H9 (cell line): Measurements from ENCODE around the gene TRABD2B. TPM values are rescaled to one million over a fixed set of nuclear protein-coding genes. Genes with fewer than 3 reads are reported as not detected.
"Not testable (repeated sequence)": the region's sequence is repeated elsewhere in the genome, so short reads cannot be mapped to it uniquely, and the experiment has no call there.

Source experiments
- DNase-seq: peaks from one replicate; pipeline ENCODE4 v3.0.0-alpha.2; 2017
- H2AFZ ChIP-seq: one replicate; pipeline ENCODE4 v1.6.1; 2013; ENCODE audit warnings: mild to moderate bottlenecking, low read length, control low read depth, moderate library complexity
- H2AK5ac ChIP-seq: 2 replicates; pipeline ENCODE4 v1.6.1; 2013; ENCODE audit warnings: low read length, control low read depth, mixed read lengths; ENCODE audit not compliant: insufficient read length
- H2BK120ac ChIP-seq: one replicate; pipeline ENCODE4 v1.6.1; 2013; ENCODE audit warnings: low read depth, mild to moderate bottlenecking, low read length, control low read depth, inconsistent platforms; ENCODE audit not compliant: poor library complexity, severe bottlenecking
- H2BK12ac ChIP-seq: 2 replicates; pipeline ENCODE4 v1.6.1; 2013; ENCODE audit warnings: low read length, control low read depth, mixed read lengths, low read depth; ENCODE audit not compliant: insufficient read length
- H2BK15ac ChIP-seq: 2 replicates; pipeline ENCODE4 v1.6.1; 2013; ENCODE audit warnings: low read depth, low read length, control low read depth
- H2BK20ac ChIP-seq: one replicate; pipeline ENCODE4 v1.6.1; 2013; ENCODE audit warnings: low read depth, mild to moderate bottlenecking, low read length, control low read depth, inconsistent platforms; ENCODE audit not compliant: poor library complexity, severe bottlenecking
- H2BK5ac ChIP-seq: 2 replicates; pipeline ENCODE4 v1.6.1; 2013; ENCODE audit warnings: low read length, control low read depth, mixed read lengths; ENCODE audit not compliant: insufficient read length
- H3K14ac ChIP-seq: 2 replicates; pipeline ENCODE4 v1.6.1; 2013; ENCODE audit warnings: low read length, control low read depth; ENCODE audit not compliant: insufficient read depth
- H3K18ac ChIP-seq: 2 replicates; pipeline ENCODE4 v1.6.1; 2013; ENCODE audit warnings: low read depth, mild to moderate bottlenecking, mixed read lengths, low read length, control low read depth; ENCODE audit not compliant: insufficient read length
- H3K23ac ChIP-seq: 2 replicates; pipeline ENCODE4 v1.6.1; 2013; ENCODE audit warnings: low read length, control low read depth, mixed read lengths, low read depth; ENCODE audit not compliant: insufficient read length
- H3K23me2 ChIP-seq: 2 replicates; pipeline ENCODE4 v1.6.1; 2013; ENCODE audit warnings: low read depth, mild to moderate bottlenecking, mixed read lengths, low read length, control low read depth; ENCODE audit not compliant: insufficient read length, poor library complexity, severe bottlenecking
- H3K27ac ChIP-seq: 2 replicates; pipeline ENCODE4 v1.5.1; 2013; ENCODE audit warnings: low read length, control low read depth, mixed read lengths, low read depth; ENCODE audit not compliant: insufficient read length
- H3K27me3 ChIP-seq: 2 replicates; pipeline ENCODE4 v1.6.1; 2013; ENCODE audit warnings: low read length, control low read depth, inconsistent platforms; ENCODE audit not compliant: insufficient read depth
- H3K4ac ChIP-seq: 2 replicates; pipeline ENCODE4 v1.6.1; 2013; ENCODE audit warnings: low read depth, mild to moderate bottlenecking, control low read depth, inconsistent platforms, low read length, moderate library complexity
- H3K4me1 ChIP-seq: 2 replicates; pipeline ENCODE4 v1.6.1; 2013; ENCODE audit warnings: low read length, control low read depth, inconsistent platforms; ENCODE audit not compliant: insufficient read depth
- H3K4me2 ChIP-seq: 2 replicates; pipeline ENCODE4 v1.6.1; 2013; ENCODE audit warnings: low read length, control low read depth, mixed read lengths; ENCODE audit not compliant: insufficient read length, insufficient read depth
- H3K56ac ChIP-seq: 2 replicates; pipeline ENCODE4 v1.6.1; 2013; ENCODE audit warnings: low read depth, mild to moderate bottlenecking, mixed read lengths, low read length, control low read depth; ENCODE audit not compliant: insufficient read length
- H3K79me1 ChIP-seq: 2 replicates; pipeline ENCODE4 v1.6.1; 2013; ENCODE audit warnings: low read depth, mild to moderate bottlenecking, moderate library complexity, low read length, control low read depth, inconsistent platforms; ENCODE audit not compliant: insufficient read depth, poor library complexity, severe bottlenecking
- H3K79me2 ChIP-seq: 2 replicates; pipeline ENCODE4 v1.6.1; 2013; ENCODE audit warnings: low read length, control low read depth, inconsistent platforms; ENCODE audit not compliant: insufficient read depth
- H3K9ac ChIP-seq: 2 replicates; pipeline ENCODE4 v1.6.1; 2013; ENCODE audit warnings: low read length, control low read depth, mixed read lengths; ENCODE audit not compliant: insufficient read length; ENCODE audit errors: extremely low read depth
- H3K9me3 ChIP-seq: one replicate; pipeline ENCODE4 v1.6.1; 2013; ENCODE audit warnings: low read depth, low read length, inconsistent platforms; ENCODE audit not compliant: control insufficient read depth
- H3T11ph ChIP-seq: one replicate; pipeline ENCODE4 v1.6.1; 2013; ENCODE audit warnings: mild to moderate bottlenecking, low read length, control low read depth, inconsistent platforms
- H4K20me1 ChIP-seq: one replicate; pipeline ENCODE4 v1.6.1; 2013; ENCODE audit not compliant: control insufficient read depth, insufficient read length, insufficient read depth
- H4K5ac ChIP-seq: 2 replicates; pipeline ENCODE4 v1.6.1; 2013; ENCODE audit warnings: low read depth, mild to moderate bottlenecking, mixed read lengths, low read length, control low read depth; ENCODE audit not compliant: insufficient read length
- H4K8ac ChIP-seq: replicated peaks from 2 replicates; pipeline ENCODE4 v1.6.1; 2013; ENCODE audit warnings: low read length, control low read depth, mixed read lengths, low read depth; ENCODE audit not compliant: insufficient read length
- H4K91ac ChIP-seq: 2 replicates; pipeline ENCODE4 v1.6.1; 2013; ENCODE audit warnings: low read depth, mild to moderate bottlenecking, moderate library complexity, mixed read lengths, low read length, control low read depth; ENCODE audit not compliant: insufficient read length
- H3K27ac Mint-ChIP-seq, 3 experiments: 2 replicates in 2 of 3; 3 replicates in 1 of 3; pipeline ENCODE4 v1.8.0; 2020 to 2021; ENCODE audit warnings: mixed read lengths in 3 of 3, mild to moderate bottlenecking in 1 of 3, moderate library complexity in 1 of 3
- H3K27me3 Mint-ChIP-seq: 2 replicates; pipeline ENCODE4 v1.8.0; 2021; ENCODE audit warnings: low read depth, mild to moderate bottlenecking, moderate library complexity, mixed read lengths
- H3K36me3 Mint-ChIP-seq, 3 experiments: 2 replicates in 2 of 3; 3 replicates in 1 of 3; pipeline ENCODE4 v1.8.0; 2020 to 2021; ENCODE audit warnings: low read depth in 3 of 3, mixed read lengths in 3 of 3; ENCODE audit not compliant: insufficient read depth in 1 of 3
- H3K4me1 Mint-ChIP-seq, 2 experiments: 2 replicates each; pipeline ENCODE4 v1.8.0; 2020; ENCODE audit warnings: mixed read lengths in 2 of 2
- H3K4me3 Mint-ChIP-seq, 2 experiments: 2 replicates in 1 of 2; 3 replicates in 1 of 2; pipeline ENCODE4 v1.8.0; 2020 to 2021; ENCODE audit warnings: mild to moderate bottlenecking in 2 of 2, mixed read lengths in 2 of 2, moderate library complexity in 1 of 2
- H3K9me3 Mint-ChIP-seq, 2 experiments: 2 replicates in 1 of 2; 3 replicates in 1 of 2; pipeline ENCODE4 v1.8.0; 2020; ENCODE audit warnings: mild to moderate bottlenecking in 2 of 2, mixed read lengths in 2 of 2, moderate library complexity in 1 of 2
- WGBS: extraction: QIAGEN DNeasy Blood & Tissue Kit; methylation state at CpG from one replicate; pipeline ENCODE4 v1.1.7; 2013; ENCODE audit warnings: missing lambda C conversion rate, low lambda C conversion rate, mixed read lengths; ENCODE audit not compliant: insufficient read length; ENCODE audit errors: extremely low coverage; 5-methylcytosine and 5-hydroxymethylcytosine counted together
- total RNA-seq: library from RNA; stranded (reverse); gene quantifications from 2 replicates; pipeline ENCODE4 v1.2.1, GENCODE V29; 2021

TRABD2B gene
- total RNA-seq, 1 experiment from 2014 or later = 2.3 TPM

DNA sequence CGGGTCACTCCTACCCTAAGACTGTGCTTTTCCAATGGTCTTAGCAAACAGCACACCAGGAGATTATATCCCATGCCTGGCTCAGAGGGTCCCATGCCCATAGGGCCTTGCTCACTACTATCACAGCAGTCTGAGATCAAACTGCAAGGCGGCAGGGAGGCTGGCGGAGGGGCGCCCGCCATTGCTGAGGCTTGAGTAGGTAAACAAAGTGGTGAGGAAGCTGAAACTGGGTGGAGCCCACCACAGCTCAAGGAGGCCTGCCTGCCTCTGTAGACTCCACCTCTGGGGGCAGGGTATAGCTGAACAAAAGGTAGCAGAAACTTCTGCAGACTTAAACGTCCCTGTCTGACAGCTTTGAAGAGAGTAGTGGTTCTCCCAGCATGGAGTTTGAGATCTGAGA is 40.7 kb downstream of the TRABD2B start:
- not testable (repeated sequence) for H3K4me3 Mint-ChIP-seq, H2AK5ac ChIP-seq

More for the DNA sequence above, 40.7 kb downstream of the TRABD2B start:
- H3K4me1 ChIP-seq, H2BK5ac ChIP-seq, H3T11ph ChIP-seq, H4K91ac ChIP-seq, H4K8ac ChIP-seq, H3K56ac ChIP-seq, H3K9ac ChIP-seq, H3K18ac ChIP-seq, H2BK12ac ChIP-seq, H3K23ac ChIP-seq, H2BK15ac ChIP-seq, H3K79me2 ChIP-seq, H3K14ac ChIP-seq, H2AFZ ChIP-seq, H3K4me2 ChIP-seq, H4K20me1 ChIP-seq, H4K5ac ChIP-seq, H2BK120ac ChIP-seq, H3K27ac Mint-ChIP-seq, DNase-seq, H3K27me3 ChIP-seq, H2BK20ac ChIP-seq, H3K4ac ChIP-seq, H3K4me1 Mint-ChIP-seq, H3K9me3 ChIP-seq, H3K23me2 ChIP-seq, H3K79me1 ChIP-seq, H3K27ac ChIP-seq: not testable (repeated sequence)
- WGBS = no CpG with 5 or more reads among the region's 6 CpGs
- peaks cover 21 to 34% of the 10 kb centered on the region in 2 experiments for H3K9me3 Mint-ChIP-seq
- peaks cover 13% of the 10 kb centered on the region for H3K27me3 Mint-ChIP-seq
- H3K36me3 Mint-ChIP-seq = peaks cover 8 to 18% (median 12%) of the 10 kb centered on the region in 3 experiments
